ENCODE data around the gene RNU5B-1.

DNA sequence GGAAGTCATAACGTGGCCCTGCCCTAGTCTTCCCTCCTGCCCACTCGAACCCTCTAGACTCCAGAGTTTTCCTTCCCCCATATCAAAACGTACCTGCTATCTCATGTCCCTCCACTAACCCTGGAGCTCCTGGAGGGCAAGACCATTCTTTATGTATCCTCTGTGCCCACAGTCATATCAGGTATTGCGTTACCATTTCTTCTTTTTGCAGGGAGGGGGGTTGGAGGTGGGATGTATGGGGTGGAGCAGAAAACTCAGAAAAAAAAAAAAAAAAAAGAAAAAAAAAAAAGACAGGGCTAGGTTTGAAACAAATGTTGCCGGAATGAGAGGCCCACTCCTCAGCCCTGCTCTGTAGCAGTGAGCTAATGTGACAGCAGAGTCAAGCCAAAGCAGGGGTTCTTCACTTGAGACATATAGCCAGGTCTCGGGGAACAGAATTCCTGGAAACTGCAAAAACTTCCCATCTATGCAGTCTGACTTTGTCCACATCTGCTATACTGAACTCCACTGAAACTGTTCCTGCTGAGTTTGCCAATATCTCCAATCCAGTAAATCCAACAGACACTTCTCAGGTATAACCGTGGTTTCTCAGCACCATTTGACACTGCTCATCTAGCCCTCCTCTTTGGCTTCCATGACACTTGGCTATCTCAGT, 48.9 kb upstream of the RNU5B-1 start:
- TF ChIP-seq GLIS3 (CRISPR knock-in tag; IDR thresholded peaks at IDR 0.05) = no peak
- no peak for TF ChIP-seq ZFP3 (CRISPR knock-in tag; IDR thresholded peaks at IDR 0.05)
- no peak for TF ChIP-seq CSRNP3 (CRISPR knock-in tag; IDR thresholded peaks at IDR 0.05)
- TF ChIP-seq ARNTL (CRISPR knock-in tag; IDR thresholded peaks at IDR 0.05; ENCODE audit: borderline replicate concordance, low read depth) = no peak
- no peak for TF ChIP-seq SNAI2 (CRISPR knock-in tag; IDR thresholded peaks at IDR 0.05)

All from SK-N-SH treated with all-trans-retinoic acid at 6 μM for 48 hours (cell line).